Measurements from ENCODE around the gene PAEP.
"Not testable (repeated sequence)": the region's sequence is repeated elsewhere in the genome, so short reads cannot be mapped to it uniquely, and the experiment has no call there.

The PAEP gene

DNA sequence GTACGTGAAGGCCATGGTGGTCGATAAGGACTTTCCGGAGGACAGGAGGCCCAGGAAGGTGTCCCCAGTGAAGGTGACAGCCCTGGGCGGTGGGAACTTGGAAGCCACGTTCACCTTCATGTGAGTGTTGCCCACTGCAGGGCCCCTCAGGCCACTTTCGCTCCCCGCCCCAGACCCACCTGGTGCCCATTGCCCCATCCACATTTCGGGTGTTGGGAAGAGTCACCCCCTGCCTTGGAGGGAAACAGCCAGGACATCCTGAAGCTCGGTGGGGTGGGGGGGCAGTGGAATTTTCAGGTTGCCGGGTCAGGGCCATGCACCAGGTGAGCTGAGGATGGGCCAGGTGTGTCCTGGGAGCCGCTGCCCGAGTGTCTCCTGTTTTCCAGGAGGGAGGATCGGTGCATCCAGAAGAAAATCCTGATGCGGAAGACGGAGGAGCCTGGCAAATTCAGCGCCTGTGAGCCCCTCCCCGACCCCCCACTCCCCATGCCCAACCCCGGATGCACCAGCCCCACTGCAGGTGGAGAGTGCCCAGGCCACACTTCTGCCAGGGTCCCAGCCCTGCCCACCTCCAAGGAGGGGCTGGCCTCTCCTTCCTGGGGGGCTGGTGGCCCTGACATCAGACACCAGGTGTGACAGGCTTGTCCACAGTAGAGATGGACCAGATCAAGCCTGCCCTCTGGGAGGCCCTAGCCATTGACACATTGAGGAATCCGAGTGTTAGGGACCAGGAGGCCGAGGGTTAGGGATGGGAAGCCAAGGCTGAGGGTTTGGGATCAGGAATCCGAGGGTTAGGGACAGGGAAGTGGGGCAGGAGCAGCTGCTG lies 14.6 kb upstream of the PAEP start:
- in situ Hi-C loops (cut with MboI; ENCODE audit: low pct_unique_long_range_greater_than_20kb, low sequenced_read_pairs); DNase-seq: not testable (repeated sequence)

DNA sequence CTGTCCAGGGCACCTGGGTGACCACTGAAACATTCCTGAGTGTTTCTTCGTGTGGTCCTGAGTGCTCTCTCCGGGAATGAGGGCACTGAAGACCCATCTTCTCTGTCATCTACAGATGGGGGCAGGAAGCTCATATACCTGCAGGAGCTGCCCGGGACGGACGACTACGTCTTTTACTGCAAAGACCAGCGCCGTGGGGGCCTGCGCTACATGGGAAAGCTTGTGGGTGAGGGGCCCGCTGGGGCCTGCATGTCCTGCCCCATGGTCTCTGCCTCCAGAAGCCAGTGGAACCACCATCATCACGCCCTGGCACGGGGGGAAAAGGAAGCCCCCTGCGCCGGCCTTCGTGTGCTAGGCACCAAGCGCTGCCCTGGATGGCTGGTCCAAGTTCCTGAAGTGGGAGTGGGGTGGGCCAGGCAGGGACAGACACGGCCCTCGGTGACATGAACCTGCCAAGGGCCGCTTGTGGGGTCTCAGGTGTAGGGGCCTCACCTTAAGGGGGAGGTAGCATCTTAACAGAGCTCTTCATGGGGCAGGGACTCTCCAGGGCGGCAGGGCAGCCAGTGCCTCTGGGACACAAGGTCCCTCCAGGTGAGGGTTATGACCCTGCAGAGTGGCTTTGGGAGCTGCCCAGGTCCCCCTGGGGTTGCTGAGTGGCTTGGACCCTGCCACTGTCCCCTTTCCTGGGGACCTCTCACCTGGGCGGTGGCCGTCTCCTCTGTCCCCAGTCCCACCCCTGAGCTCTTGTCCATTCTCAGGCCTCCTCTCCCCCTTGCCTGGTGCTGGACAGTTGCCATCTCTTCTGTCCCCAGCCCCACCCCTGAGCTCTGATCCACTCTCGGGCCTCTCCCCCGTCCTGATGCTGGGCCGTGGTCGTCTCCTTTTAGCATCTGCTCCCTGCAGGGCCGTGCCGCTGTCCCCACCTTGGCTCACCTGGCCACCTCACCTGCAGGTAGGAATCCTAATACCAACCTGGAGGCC lies 13.5 kb upstream of the PAEP start:
- in situ Hi-C loops (cut with MboI; ENCODE audit: low pct_unique_long_range_greater_than_20kb, low sequenced_read_pairs) = no loop called here
- no peak for DNase-seq

DNA sequence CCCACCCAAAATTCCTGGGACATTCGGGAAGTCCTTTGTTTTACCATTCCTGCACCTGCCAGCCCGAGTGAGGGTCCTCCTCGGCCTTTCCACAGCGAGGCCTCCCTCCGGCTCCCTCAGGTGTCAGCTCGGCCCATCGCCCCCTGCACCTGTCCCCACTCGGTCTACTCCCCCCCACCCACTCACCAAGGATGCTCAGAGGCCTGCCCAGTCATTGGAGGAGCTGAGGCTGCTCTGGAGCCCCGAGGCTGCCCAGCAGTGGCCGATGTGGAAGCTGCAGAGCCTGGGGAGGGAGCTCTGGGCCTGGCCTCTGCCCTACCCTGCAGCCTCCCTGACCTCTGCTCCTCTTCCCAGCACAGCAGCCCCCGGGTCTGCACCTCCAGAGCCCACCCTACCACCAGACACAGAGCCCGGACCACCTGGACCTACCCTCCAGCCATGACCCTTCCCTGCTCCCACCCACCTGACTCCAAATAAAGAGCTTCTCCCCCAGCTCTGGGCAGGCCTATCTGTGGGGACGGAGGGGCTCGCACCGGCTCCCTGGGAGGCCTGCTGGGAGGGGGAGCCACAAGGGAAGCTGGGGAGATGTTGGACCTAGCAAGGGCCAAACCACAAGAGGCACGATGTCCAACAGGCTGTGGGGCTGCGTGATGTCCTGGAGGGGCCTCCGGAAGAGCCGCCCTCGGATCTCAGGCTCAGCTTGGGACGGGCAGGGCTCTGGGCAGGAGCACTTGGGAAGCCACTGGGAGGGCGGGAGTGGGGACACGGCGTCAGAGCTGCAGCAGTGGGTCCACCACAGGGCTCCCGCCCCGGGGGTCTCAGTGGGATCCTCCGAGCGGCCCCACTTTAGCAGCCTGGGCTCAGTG lies 11.8 kb upstream of the PAEP start:
- in situ Hi-C loops (cut with MboI; ENCODE audit: low pct_unique_long_range_greater_than_20kb, low sequenced_read_pairs); DNase-seq: not testable (repeated sequence)

DNA sequence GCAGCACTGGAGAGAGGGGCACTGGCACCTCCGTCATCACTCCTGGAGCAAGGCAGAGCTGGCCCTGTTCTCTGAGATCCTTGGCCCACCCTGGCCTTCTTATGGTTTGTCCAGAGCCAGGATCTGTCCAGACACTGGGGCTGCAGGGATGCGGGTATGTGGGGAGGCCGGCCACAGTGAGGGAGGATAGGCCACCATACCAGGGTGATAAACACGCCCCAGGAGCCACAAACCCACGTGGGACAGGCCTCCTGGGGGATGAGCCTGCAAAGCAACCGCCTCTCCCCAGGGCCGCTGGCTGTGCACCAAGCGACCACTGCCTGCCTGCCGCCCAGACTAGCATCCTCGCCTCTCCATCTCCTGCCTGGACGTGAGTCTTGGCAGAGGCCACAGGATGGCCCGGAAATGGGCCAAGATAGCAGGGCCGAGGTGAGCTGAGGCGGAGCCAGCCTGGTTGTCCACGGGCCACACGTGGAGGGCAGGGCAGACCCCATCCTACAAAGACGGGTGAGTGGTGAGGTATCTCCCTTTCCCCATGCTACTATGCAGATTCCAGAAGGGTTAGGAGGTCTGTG lies 11.1 kb upstream of the PAEP start:
- no peak for DNase-seq
- in situ Hi-C loops (cut with MboI; ENCODE audit: low pct_unique_long_range_greater_than_20kb, low sequenced_read_pairs) = no loop called here

DNA sequence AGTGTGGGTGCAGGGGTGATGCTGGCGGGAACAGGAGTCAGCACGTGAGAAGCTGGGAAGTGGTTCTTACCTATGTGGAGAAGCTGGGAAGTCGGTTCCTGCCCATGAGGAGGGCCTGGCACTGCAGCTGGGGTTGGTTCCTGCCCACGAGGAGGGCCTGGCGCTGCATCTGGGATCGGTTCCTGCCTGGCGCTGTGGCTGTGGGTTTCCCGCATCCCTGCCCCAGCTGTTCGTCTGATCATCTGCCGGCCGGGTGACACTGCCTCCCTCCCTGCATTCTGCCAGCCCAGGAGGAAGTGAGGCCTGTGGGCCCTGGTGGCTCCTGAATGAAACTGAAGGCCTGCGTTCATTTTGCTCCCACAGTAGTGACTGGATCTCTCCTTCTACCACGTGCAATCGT lies 10.5 kb upstream of the PAEP start:
- DNase-seq = no peak

DNA sequence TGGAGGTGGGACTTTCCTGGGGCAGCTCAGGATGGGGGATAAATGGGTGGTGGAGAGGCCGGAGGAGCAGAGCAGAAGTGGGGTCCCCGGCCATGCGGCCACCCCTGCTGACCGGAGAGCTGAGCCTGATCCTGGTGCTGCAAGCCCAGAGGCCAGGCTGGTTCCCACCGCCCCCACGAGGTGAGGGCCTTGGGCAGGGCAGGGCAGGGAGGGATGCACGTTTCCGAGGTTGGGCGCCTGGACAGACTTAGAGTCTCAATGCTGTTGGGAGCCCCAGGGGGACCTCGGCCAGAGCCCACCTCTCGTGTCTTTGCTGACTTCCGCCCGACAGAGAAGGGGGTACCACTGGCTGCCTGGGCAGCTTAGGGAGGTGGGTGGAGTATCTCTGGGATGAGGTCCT lies 10.1 kb upstream of the PAEP start:
- in situ Hi-C loops (cut with MboI; ENCODE audit: low pct_unique_long_range_greater_than_20kb, low sequenced_read_pairs) = no loop called here
- no peak for DNase-seq

More for the DNA sequence above, 10.5 kb upstream of the PAEP start:
- in situ Hi-C loops (cut with MboI; ENCODE audit: low pct_unique_long_range_greater_than_20kb, low sequenced_read_pairs) = no loop called here

DNA sequence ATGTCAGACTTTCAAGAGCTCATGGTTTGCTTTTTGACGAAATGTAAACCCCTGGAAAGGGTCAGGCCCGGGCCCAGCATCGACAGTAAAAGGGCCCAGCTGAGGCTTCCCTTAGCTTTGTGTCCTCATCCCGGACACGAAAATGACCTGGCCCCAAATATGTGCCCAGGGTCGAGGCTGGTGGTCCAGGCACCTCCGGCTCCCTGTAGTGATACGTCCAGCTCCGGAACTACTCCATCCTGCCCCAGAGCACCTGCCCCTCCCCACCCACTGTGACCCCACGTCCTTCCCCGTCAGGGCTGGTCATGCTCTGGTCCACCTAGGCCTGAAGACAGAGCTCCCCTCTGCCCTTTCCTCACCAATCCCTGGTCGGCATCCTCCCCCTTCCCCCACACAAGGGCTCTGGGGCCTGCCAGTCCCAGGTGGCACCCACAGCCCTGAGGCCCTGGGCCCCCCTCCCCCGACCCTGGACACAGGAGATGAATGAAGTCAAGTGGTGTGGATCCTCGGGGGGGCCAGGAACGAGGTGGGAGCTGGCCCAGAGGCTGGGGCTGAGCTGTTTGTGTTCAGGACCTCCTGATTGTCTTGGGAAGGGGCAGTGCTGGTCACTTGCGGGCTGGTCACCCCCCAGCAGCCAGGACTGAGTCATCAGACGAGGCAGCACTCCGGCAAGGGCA lies 9.4 kb upstream of the PAEP start:
- DNase-seq = no peak
- in situ Hi-C loops (cut with MboI; ENCODE audit: low pct_unique_long_range_greater_than_20kb, low sequenced_read_pairs) = no loop called here

DNA sequence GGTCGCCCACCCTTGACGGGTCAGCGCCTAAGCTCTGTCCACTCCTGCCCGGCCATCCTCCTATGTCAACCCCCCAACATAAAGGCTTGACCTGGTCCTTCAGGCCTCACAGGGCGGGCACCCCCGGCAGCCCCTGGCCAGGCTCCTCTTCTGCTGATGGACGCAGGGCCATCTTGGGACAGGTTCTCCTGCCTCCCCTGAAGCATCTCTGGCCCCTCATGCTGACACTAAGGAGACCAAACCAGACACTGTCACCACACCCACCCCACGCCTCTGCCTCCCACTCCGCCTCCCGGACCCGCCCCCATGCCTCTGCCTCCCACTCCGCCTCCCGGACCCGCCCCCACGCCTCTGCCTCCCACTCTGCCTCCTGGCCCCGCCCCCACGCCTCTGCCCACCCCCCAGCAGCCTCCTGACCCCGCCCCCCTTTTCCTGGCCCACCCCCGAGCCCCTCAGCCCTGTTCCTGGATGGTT lies 8.8 kb upstream of the PAEP start:
- in situ Hi-C loops (cut with MboI; ENCODE audit: low pct_unique_long_range_greater_than_20kb, low sequenced_read_pairs) = no loop called here
- DNase-seq = no peak

DNA sequence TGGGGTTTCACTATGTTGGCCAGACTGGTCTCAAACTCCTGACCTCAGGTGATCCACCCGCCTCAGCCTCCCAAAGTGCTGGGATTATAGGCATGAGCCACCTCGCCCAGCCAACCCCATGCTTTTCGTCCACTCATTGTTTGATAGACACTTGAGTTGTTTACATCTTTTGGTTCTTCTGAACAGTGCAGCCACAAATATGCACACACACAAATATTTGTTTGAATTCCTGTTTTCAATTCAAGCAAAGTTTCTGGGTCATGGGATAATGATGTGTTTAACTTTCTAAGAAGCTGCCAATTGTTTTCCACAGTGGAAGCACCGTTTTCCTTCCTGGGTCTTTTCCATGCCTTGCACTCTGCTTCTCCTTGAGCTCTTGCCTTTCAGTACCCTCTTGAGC lies 6.8 kb upstream of the PAEP start:
- DNase-seq = no peak
- in situ Hi-C loops (cut with MboI; ENCODE audit: low pct_unique_long_range_greater_than_20kb, low sequenced_read_pairs) = no loop called here

DNA sequence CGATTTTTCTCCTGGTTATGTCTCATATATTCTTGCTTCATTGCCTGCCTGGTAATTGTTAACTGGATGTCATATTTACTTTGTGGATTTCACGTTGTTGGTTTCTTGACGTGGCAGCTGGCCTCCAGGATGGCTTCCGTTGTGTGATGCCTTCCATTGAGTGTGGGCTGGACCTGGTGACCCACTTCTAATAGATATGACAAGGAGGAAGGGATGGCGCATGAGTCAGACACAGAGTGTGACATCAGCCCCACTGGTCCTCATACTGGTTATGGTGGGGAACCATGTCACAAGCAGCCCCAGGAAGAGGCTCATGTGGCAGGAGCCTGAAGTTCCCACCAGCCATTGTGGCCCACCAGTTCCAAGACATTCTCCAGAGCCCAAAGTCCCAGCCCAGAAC lies 6.4 kb upstream of the PAEP start:
- in situ Hi-C loops (cut with MboI; ENCODE audit: low pct_unique_long_range_greater_than_20kb, low sequenced_read_pairs) = no loop called here
- DNase-seq = no peak

DNA sequence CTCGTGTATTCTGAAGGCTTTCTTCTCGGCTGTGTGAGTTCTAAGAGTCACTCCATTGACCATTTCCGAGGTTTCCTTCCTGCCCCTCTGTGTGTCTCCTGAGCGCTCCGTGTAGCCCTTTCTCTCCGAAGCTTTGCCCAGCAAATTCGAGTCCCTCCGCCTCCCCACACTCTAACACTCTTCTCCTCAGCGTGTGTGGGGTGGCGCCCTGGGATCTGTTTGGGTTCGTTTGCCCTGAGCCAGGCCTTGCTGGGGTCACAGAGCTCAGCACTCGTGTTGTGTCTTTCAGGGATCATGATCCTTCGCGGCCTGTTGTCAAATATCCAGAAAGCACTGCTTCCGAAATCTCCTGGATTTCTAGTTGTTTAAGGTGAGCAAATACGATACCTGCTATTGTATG lies 5.6 kb upstream of the PAEP start:
- in situ Hi-C loops (cut with MboI; ENCODE audit: low pct_unique_long_range_greater_than_20kb, low sequenced_read_pairs) = no loop called here
- DNase-seq = no peak

DNA sequence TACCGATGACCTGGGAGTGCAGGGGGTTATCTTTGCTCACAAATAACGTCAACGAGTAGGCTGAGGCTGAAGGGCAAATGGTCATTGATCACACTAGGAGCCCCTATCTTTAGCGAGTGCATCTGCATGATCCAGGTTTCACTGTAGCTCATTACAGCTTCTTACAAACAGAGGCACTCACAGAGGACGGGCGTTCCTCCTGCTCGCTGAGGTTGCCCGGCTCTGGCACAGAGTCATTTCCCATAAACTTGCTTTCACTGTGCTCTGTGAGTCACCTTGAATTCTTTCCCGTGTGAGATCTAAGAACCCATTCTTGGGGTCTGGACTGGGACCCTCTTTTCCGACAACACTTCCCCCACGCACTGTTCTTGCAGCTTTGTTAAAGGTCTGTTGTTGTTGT lies 1.9 kb upstream of the PAEP start:
- no peak for DNase-seq
- in situ Hi-C loops (cut with MboI; ENCODE audit: low pct_unique_long_range_greater_than_20kb, low sequenced_read_pairs) = no loop called here

DNA sequence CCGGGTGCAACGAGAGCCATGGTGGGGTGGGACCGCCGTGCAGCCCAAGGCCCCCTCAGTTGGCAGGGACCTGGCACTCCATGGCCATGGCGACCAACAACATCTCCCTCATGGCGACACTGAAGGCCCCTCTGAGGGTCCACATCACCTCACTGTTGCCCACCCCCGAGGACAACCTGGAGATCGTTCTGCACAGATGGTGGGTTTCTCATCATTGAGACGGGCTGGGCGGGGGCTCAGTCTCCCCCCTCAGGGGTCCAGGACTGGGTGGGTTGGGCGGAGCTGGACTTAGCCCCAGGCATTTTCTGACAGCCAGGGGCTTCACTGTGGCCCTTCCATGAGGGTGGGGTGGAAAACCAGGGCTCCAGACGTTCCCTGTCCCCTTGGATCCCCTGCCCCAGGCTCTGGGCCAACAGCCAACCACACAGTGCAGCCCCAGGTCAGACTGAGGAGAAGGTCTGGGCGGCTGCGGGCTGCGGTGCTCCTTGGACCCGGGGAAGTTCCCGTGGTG lies 734 bp downstream of the PAEP start:
- in situ Hi-C loops (cut with MboI; ENCODE audit: low pct_unique_long_range_greater_than_20kb, low sequenced_read_pairs) = no loop called here
- DNase-seq = no peak

DNA sequence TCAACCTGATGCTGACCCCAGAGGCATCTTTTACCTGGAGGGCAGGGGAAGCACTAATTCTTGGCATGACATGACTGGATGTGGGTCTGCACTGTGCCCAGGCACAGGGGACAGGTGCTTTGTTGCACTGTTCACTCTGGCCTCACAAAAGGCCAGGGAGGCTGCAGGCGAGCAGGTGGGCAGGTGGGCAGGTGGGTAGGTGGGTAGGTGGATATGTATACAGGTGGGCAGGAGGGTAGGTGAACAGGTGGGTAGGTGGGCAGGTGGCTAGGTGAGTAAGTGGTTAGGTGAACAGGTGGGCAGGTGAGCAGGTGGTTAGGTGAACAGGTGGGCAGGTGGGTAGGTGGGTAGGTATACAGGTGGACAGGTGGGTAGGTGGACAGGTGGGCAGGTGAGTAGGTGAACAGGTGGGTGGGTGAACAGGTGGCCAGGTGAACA lies 1.5 kb downstream of the PAEP start:
- DNase-seq = no peak
- in situ Hi-C loops (cut with MboI; ENCODE audit: low pct_unique_long_range_greater_than_20kb, low sequenced_read_pairs) = no loop called here

DNA sequence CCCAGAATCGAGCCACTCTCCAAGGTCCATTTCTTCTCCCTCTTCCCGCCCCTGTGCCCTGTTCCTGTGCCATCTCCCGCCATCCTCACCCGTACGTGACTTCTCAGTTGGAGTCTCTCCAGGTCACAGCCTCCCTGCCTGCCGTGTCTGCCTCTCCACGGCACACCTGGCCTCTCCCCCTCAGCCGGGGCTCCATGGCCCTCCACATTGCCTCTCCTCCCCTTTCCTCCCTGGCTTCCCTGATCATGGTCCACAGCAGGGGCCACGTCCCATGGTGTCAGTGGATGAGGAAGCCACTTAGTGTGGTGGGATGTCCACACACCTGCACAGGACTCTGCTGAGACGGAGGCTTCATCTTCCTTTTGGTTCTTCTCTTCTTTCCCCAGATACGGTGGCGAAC lies 2.3 kb downstream of the PAEP start:
- no peak for DNase-seq
- in situ Hi-C loops (cut with MboI; ENCODE audit: low pct_unique_long_range_greater_than_20kb, low sequenced_read_pairs) = no loop called here

DNA sequence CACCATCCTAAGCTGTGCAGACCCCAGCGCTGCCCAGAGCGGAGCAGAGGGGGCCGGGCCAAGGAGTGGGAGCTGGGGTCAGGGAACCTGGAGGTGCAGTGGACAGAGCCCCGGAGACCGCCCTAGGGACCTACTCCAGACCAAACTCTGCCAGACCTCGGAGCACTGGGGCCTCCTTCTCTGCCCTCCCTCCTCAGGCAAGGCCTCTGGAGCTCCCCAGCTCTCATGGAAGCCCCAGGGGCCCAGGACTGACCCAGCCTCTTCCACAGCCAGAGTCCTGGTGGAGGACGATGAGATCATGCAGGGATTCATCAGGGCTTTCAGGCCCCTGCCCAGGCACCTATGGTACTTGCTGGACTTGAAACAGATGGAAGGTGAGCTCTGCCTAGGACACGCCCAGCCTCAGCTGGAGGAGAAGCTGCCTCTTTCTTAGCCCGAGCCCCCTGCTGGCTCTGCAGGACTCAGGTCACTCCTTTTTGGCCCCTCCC lies 3.6 kb downstream of the PAEP start:
- in situ Hi-C loops (cut with MboI; ENCODE audit: low pct_unique_long_range_greater_than_20kb, low sequenced_read_pairs) = no loop called here
- no peak for DNase-seq

DNA sequence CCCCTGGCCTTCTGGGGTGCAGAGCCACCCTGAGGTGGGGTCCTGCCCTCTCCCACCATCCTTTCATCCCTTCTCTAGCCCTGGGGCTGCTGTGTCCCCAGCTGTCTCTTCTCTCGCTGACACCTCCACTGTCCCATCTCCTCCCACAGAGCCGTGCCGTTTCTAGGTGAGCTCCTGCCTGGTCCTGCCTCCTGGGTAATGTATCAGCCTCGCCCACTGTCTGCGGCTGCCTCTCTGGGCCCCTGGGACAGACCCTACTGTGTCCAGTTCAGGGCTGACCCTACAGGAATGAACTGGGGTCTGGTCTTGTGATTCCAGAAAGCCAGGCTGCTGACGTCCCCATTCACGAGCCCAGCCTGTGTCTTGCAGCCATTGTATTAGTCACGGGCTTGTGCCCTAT lies 4.1 kb downstream of the PAEP start:
- in situ Hi-C loops (cut with MboI; ENCODE audit: low pct_unique_long_range_greater_than_20kb, low sequenced_read_pairs) = no loop called here
- DNase-seq = no peak

DNA sequence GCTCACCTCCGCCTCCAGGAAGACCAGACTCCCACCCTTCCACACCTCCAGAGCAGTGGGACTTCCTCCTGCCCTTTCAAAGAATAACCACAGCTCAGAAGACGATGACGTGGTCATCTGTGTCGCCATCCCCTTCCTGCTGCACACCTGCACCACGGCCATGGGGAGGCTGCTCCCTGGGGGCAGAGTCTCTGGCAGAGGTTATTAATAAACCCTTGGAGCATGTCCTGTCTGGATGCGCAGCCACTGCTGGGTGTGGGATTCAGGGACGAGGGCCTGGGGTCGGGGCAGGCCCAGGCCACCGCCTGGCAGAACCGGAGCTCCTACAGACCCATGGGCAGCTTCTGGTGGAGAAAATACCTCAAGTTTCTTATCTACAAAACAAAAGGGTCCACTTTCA lies 5.0 kb downstream of the PAEP start:
- in situ Hi-C loops (cut with MboI; ENCODE audit: low pct_unique_long_range_greater_than_20kb, low sequenced_read_pairs) = no loop called here
- DNase-seq = no peak
